GM12878 (cell line): ENCODE measurements around the gene LTB. TPM values are rescaled to one million over a fixed set of nuclear protein-coding genes. Genes with fewer than 3 reads are reported as not detected.

ENCODE experiments used
- ATAC-seq: fragments of 200-7000 bp; cut with Tn5 transposase; 3 replicates; pipeline ENCODE4 v1.9.1; 2020; ENCODE audit warnings: mild to moderate bottlenecking, moderate library complexity
- BruUV-seq: library from RNA; stranded (reverse); fragments of 400-500 nt; replicated peaks from 2 replicates; lab custom pipeline; 2021; lab: Mats Ljungman, UMichigan
- CTCF ChIA-PET: fragments of 300-600 bp; sonication (Branson Sonifier 250); formaldehyde crosslinking; extraction: SDS; loops from one replicate; lab custom pipeline; 2021; ENCODE audit warnings: inconsistent platforms; lab: Yijun Ruan, JAX
- POLR2A ChIA-PET: fragments of 350-600 bp; formaldehyde crosslinking; extraction: SDS; loops from one replicate; lab custom pipeline; 2021; ENCODE audit warnings: inconsistent platforms; lab: Charles Lee
- RAD21 ChIA-PET: fragments of 300-600 bp; sonication (Branson Sonifier 250); formaldehyde crosslinking; loops from one replicate; lab custom pipeline; 2023; ENCODE audit warnings: antibody characterized with exemption; ENCODE audit not compliant: unreplicated experiment; lab: Charles Lee
- SMC1A ChIA-PET: fragments of 300-600 bp; sonication (Branson Sonifier 250); formaldehyde crosslinking; loops from one replicate; lab custom pipeline; 2023; ENCODE audit not compliant: unreplicated experiment, uncharacterized antibody; lab: Charles Lee
- DNase-seq: peaks from one replicate; pipeline ENCODE4 v3.0.0-alpha.2; 2011; ENCODE audit warnings: low read depth, low spot score
- FAIRE-seq: peaks from 3 replicates; lab custom pipeline; 2011; peaks lifted over from hg19 to GRCh38; lab: Jason Lieb, UNC
- H2AFZ ChIP-seq: 2 replicates; pipeline ENCODE4 v1.6.0; 2011; ENCODE audit warnings: low read depth, low read length, control low read depth; ENCODE audit not compliant: control insufficient read depth
- H3K27ac ChIP-seq: 2 replicates; pipeline ENCODE4 v1.5.1; 2011; ENCODE audit warnings: control low read depth; ENCODE audit not compliant: control insufficient read depth, insufficient read depth
- H3K27me3 ChIP-seq, 2 experiments: replicated peaks in 1 of 2; 2 replicates each; pipeline versions ENCODE4 v1.6.0 to v1.6.1; 2011; ENCODE audit warnings: low read length in 1 of 2; ENCODE audit not compliant: control insufficient read depth in 2 of 2, insufficient read depth in 2 of 2
- H3K36me3 ChIP-seq, 2 experiments: 2 replicates each; pipeline ENCODE4 v1.5.1; 2011; ENCODE audit warnings: low read length in 1 of 2; ENCODE audit not compliant: control insufficient read depth in 2 of 2, insufficient read depth in 2 of 2
- H3K4me1 ChIP-seq: 2 replicates; pipeline ENCODE4 v1.6.1; 2011; ENCODE audit warnings: mild to moderate bottlenecking, low read length, moderate library complexity, mixed read lengths; ENCODE audit not compliant: control insufficient read depth, insufficient read depth
- H3K4me2 ChIP-seq: 2 replicates; pipeline ENCODE4 v1.6.0; 2011; ENCODE audit warnings: control low read depth; ENCODE audit not compliant: control insufficient read depth, insufficient read depth
- H3K4me3 ChIP-seq: fragments of 200-600 bp; sonication (generic); 2 replicates; pipeline ENCODE4 v1.5.1; 2016
- H3K79me2 ChIP-seq: 2 replicates; pipeline ENCODE4 v1.6.0; 2011; ENCODE audit warnings: low read length; ENCODE audit not compliant: control insufficient read depth, insufficient read depth
- H3K9ac ChIP-seq: 2 replicates; pipeline ENCODE4 v1.8.0; 2011; ENCODE audit warnings: low read length, control low read depth, mixed read lengths; ENCODE audit not compliant: control insufficient read depth, insufficient read depth
- H3K9me3 ChIP-seq: replicated peaks from 3 replicates; pipeline ENCODE4 v1.5.1; 2011; ENCODE audit warnings: mild to moderate bottlenecking, low read length; ENCODE audit not compliant: control insufficient read depth, insufficient read depth
- H4K20me1 ChIP-seq: 2 replicates; pipeline ENCODE4 v1.6.0; 2011; ENCODE audit not compliant: control insufficient read depth, insufficient read depth
- POLR2AphosphoS5 ChIP-seq: IDR thresholded peaks from 2 replicates; pipeline ENCODE4 v1.6.1; 2011; ENCODE audit warnings: mild to moderate bottlenecking, low read length, inconsistent platforms
- ZSCAN29 ChIP-seq: fragments of 450-650 bp; IDR thresholded peaks from 2 replicates; pipeline ENCODE4 v1.6.1; 2017; ENCODE audit warnings: mild to moderate bottlenecking, moderate library complexity
- WGBS: methylation state at CpG from one replicate; pipeline ENCODE4 v1.1.6; 2016; ENCODE audit warnings: low lambda C conversion rate; ENCODE audit not compliant: insufficient replicate concordance, insufficient coverage; ENCODE audit errors: missing lambda C conversion rate; 5-methylcytosine and 5-hydroxymethylcytosine counted together
- in situ Hi-C: fragments of 300-500 bp; cut with MboI; formaldehyde crosslinking; loops from 9 replicates; pipeline ENCODE4 v1.14.3; 2018; ENCODE audit warnings: mixed read lengths
- intact Hi-C: fragments of 100-400 bp; cut with micrococcal nuclease; formaldehyde crosslinking; loops from one replicate; pipeline ENCODE4 v1.14.2; 2022; ENCODE audit not compliant: unreplicated experiment
- polyA plus RNA-seq, 11 experiments: library from polyadenylated mRNA; depleted of rRNA in 4 of 11; unstranded in 6 of 11; stranded (reverse) in 5 of 11; fragments of >200 nt; fragmentation: Nextera tagmentation in 4 of 11; fragmentation: Illumina TruSeq in 1 of 11; extraction: Ambion mirVana in 4 of 11; extraction: Trizol in 1 of 11; gene quantifications; 1 replicate in 1 of 11; 2 replicates in 10 of 11; pipeline versions ENCODE4 v1.2.1 to v1.2.3, GENCODE V29; 2011 to 2016; ENCODE audit warnings: inconsistent platforms in 2 of 11, missing spikeins in 2 of 11, low read depth in 1 of 11
- total RNA-seq, 4 experiments: library from RNA; depleted of rRNA in 3 of 4; stranded (reverse); fragments of >200 nt in 3 of 4; fragmentation: Illumina TruSeq in 1 of 4; extraction: Trizol in 1 of 4; gene quantifications; 2 replicates each; pipeline versions ENCODE4 v1.2.1 to v1.2.3, GENCODE V29; 2013 to 2021
- TF ChIP-seq, protein P1 (sequence below): fragments of 450-650 bp; IDR thresholded peaks from 2 replicates; pipeline ENCODE4 v1.6.1; 2016; ENCODE audit warnings: mild to moderate bottlenecking

The LTB gene
- total and polyA plus RNA-seq, 10 of the 15 experiments (the other 5 are each of a cell fraction or from before 2014, with no cell fraction given) = 0.71 to 74.3 (median 20.0) TPM

DNA sequence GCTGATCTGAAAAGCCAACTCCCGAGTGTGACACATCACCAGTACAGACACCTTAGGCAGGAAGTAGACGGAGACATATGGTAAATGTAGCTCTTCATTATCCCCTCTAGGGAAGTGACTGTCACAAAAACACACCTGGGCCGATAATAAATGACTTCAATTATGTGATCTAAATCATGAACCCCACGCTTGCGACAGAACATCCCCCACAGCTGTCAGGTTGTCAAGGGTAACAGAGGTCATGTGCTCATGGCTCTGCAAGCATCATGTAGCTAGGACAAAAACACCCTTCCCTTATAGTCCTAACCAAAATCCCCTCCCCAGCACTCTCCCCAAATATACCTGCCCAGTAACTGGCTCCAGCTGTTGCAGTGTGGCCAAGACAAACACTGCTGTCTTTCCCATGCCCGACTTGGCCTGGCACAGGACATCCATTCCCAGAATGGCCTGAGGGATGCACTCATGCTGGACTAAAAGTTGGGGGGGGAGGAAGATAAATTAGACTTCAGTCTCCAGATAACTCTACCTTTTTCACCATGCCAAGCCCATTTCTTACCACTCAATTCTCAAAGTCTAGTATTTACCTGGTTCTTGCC is 43.3 kb downstream of the LTB start:
- 76% methylated on average over 6 of the region's 6 CpGs for WGBS
- H3K79me2 ChIP-seq = peaks cover 87% of the 10 kb centered on the region
- intact Hi-C loops = no loop called here
- H3K27me3 ChIP-seq = no peaks in the 10 kb centered on the region
- H4K20me1 ChIP-seq = peaks cover 12% of the 10 kb centered on the region
- ATAC-seq = no peak
- TF ChIP-seq, protein P1, sequence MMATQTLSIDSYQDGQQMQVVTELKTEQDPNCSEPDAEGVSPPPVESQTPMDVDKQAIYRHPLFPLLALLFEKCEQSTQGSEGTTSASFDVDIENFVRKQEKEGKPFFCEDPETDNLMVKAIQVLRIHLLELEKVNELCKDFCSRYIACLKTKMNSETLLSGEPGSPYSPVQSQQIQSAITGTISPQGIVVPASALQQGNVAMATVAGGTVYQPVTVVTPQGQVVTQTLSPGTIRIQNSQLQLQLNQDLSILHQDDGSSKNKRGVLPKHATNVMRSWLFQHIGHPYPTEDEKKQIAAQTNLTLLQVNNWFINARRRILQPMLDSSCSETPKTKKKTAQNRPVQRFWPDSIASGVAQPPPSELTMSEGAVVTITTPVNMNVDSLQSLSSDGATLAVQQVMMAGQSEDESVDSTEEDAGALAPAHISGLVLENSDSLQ = peak; percentile 25; the same call in 1 of the 2 replicates
- no peak for TF ChIP-seq ZSCAN29
- TF ChIP-seq POLR2AphosphoS5 = peak; percentile 42; the same call in 1 of the 2 replicates
- peak overlapping the region; percentile 94; the same call in 1 of the 2 replicates for H3K4me3 ChIP-seq
- CTCF ChIA-PET = interaction anchor here (6.6 to 34.8 kb wide), 2 partner anchors 44 to 49 kb away, joined by 100 to 2098 read pairs; partner anchors contain the start of genes LST1, LTB, MICB and NCR3
- peaks cover 32 to 49% of the 10 kb centered on the region in 2 experiments for H3K36me3 ChIP-seq
- SMC1A ChIA-PET = interaction anchor here (1.2 to 34.7 kb wide), 5 partner anchors 9 to 83 kb away, joined by 3 to 1989 read pairs (median 4); partner anchors contain the start of genes LST1, LTA, LTB and MICB
- H3K9ac ChIP-seq = peak overlapping the region; percentile 99
- FAIRE-seq = no peak
- no peak overlapping the region for H2AFZ ChIP-seq
- H3K9me3 ChIP-seq = no peaks in the 10 kb centered on the region
- DNase-seq = no peak
- in situ Hi-C loops = no loop called here
- no peaks in the 10 kb centered on the region for H3K4me1 ChIP-seq
- RAD21 ChIA-PET = interaction anchor here (1.5 to 16.9 kb wide), 3 partner anchors 12 to 57 kb away, joined by 5 to 668 read pairs (median 72); partner anchors contain the start of genes MICB and NCR3
- no TSS peak for BruUV-seq
- peak overlapping the region; percentile 85 for H3K4me2 ChIP-seq
- POLR2A ChIA-PET = interaction anchor here (0.9 to 4.8 kb wide), 4 partner anchors 11 to 77 kb away, joined by 3 to 56 read pairs (median 4); partner anchors contain the start of gene MICB
- H3K27ac ChIP-seq = no peak overlapping the region
